Smooth muscle cell (in vitro differentiated cells): ENCODE data around the gene CDHR2. TPM values are rescaled to one million over a fixed set of nuclear protein-coding genes. Genes with fewer than 3 reads are reported as not detected.

Experiments used
- DNase-seq: peaks from one replicate; lab custom pipeline; 2025; ENCODE audit not compliant: unreplicated experiment; lab: John Stamatoyannopoulos, UW
- H2AFZ ChIP-seq: fragments of 200-600 bp; sonication (generic); 2 replicates; pipeline ENCODE4 v1.6.0; 2016; ENCODE audit warnings: antibody characterized with exemption, low read depth, mild to moderate bottlenecking
- H3F3A ChIP-seq: fragments of 200-600 bp; sonication (generic); 2 replicates; pipeline ENCODE4 v1.6.0; 2017; ENCODE audit warnings: antibody characterized with exemption, low read depth
- H3K27ac ChIP-seq: fragments of 200-600 bp; sonication (generic); 2 replicates; pipeline ENCODE4 v1.5.1; 2016; ENCODE audit warnings: low read depth, mild to moderate bottlenecking
- H3K27me3 ChIP-seq: fragments of 200-600 bp; sonication (generic); 2 replicates; pipeline ENCODE4 v1.6.1; 2016; ENCODE audit warnings: low read depth, mild to moderate bottlenecking
- H3K36me3 ChIP-seq: fragments of 200-600 bp; sonication (generic); 2 replicates; pipeline ENCODE4 v1.5.1; 2016; ENCODE audit warnings: low read depth
- H3K4me1 ChIP-seq: fragments of 200-600 bp; sonication (generic); 2 replicates; pipeline ENCODE4 v1.5.1; 2016; ENCODE audit warnings: low read depth
- H3K4me2 ChIP-seq: fragments of 200-600 bp; sonication (generic); 2 replicates; pipeline ENCODE4 v1.6.0; 2016; ENCODE audit warnings: mild to moderate bottlenecking
- H3K4me3 ChIP-seq: fragments of 200-600 bp; sonication (generic); 2 replicates; pipeline ENCODE4 v1.5.1; 2016; ENCODE audit warnings: mild to moderate bottlenecking
- H3K79me2 ChIP-seq: fragments of 200-600 bp; sonication (generic); 2 replicates; pipeline ENCODE4 v1.6.0; 2016; ENCODE audit warnings: low read depth, mild to moderate bottlenecking
- H3K9ac ChIP-seq: fragments of 200-600 bp; sonication (generic); 2 replicates; pipeline ENCODE4 v1.6.0; 2016; ENCODE audit warnings: low read depth
- H3K9me3 ChIP-seq: fragments of 200-600 bp; sonication (generic); replicated peaks from 2 replicates; pipeline ENCODE4 v1.5.1; 2016; ENCODE audit warnings: low read depth
- H4K20me1 ChIP-seq: fragments of 200-600 bp; sonication (generic); 2 replicates; pipeline ENCODE4 v1.6.0; 2016; ENCODE audit warnings: low read depth
- CTCF ChIP-seq: fragments of 200-600 bp; sonication (generic); IDR thresholded peaks from 2 replicates; pipeline ENCODE4 v1.5.1; 2017; ENCODE audit warnings: borderline replicate concordance, mild to moderate bottlenecking, antibody characterized with exemption; ENCODE audit not compliant: insufficient read depth, poor library complexity, severe bottlenecking
- WGBS: methylation state at CpG from one replicate; pipeline ENCODE4 v1.1.7; 2016; ENCODE audit warnings: low lambda C conversion rate; 5-methylcytosine and 5-hydroxymethylcytosine counted together
- polyA plus RNA-seq: library from polyadenylated mRNA; unstranded; fragments of >200 nt; fragmentation: Nextera tagmentation; extraction: Ambion mirVana; gene quantifications from 2 replicates; pipeline ENCODE4 v1.2.1, GENCODE V29; 2016
- total RNA-seq: library from RNA; depleted of rRNA; stranded (reverse); fragments of >200 nt; gene quantifications from 2 replicates; pipeline ENCODE4 v1.2.3, GENCODE V29; 2014

Gene CDHR2
- total and polyA plus RNA-seq, 2 experiments from 2014 or later = 0.13 TPM; not detected in 1

- H3K79me2 ChIP-seq = no peaks in the 10 kb centered on the region
- no peaks in the 10 kb centered on the region for H3K36me3 ChIP-seq
- H3K27me3 ChIP-seq = peaks cover 13% of the 10 kb centered on the region
- H3K27ac ChIP-seq = no peak overlapping the region
- no peaks in the 10 kb centered on the region for H4K20me1 ChIP-seq
- no peak overlapping the region for H3K4me3 ChIP-seq
- no peaks in the 10 kb centered on the region for H3K4me1 ChIP-seq
- no peak for DNase-seq
- H3K9me3 ChIP-seq = no peaks in the 10 kb centered on the region
- H3K4me2 ChIP-seq = no peak overlapping the region
- WGBS = 85% methylated on average over 3 of the region's 3 CpGs
- H3K9ac ChIP-seq = no peak overlapping the region
- H3F3A ChIP-seq = no peaks in the 10 kb centered on the region
- H2AFZ ChIP-seq = no peak overlapping the region
- TF ChIP-seq CTCF = no peak
Measured at GRCh38 chr5:176592573-176592972, 43.4 kb downstream of the CDHR2 start.

- Histone ChIP-seq H3K27ac (no peak overlapping the region), H3K36me3 (no peaks in the 10 kb centered on the region), H3K4me1 (no peaks in the 10 kb centered on the region), H3K9ac (no peak overlapping the region), H3K79me2 (no peaks in the 10 kb centered on the region), H3K9me3 (no peaks in the 10 kb centered on the region), H3K27me3 (peaks cover 17% of the 10 kb centered on the region), H3F3A (no peaks in the 10 kb centered on the region), H3K4me3 (no peak overlapping the region), H2AFZ (no peak overlapping the region), H4K20me1 (no peaks in the 10 kb centered on the region), H3K4me2 (no peak overlapping the region)
- no peak for TF ChIP-seq CTCF
- DNase-seq = no peak
- WGBS = 90% methylated on average over 12 of the region's 12 CpGs
Measured at GRCh38 chr5:176593273-176593869, 44.2 kb downstream of the CDHR2 start.

- H3K9me3 ChIP-seq = no peaks in the 10 kb centered on the region
- no peak overlapping the region for H2AFZ ChIP-seq
- no peak for DNase-seq
- no peak overlapping the region for H3K9ac ChIP-seq
- no peaks in the 10 kb centered on the region for H3K4me1 ChIP-seq
- no peaks in the 10 kb centered on the region for H3F3A ChIP-seq
- peaks cover 17% of the 10 kb centered on the region for H3K27me3 ChIP-seq
- no peak overlapping the region for H3K4me2 ChIP-seq
- H3K27ac ChIP-seq = no peak overlapping the region
- H3K36me3 ChIP-seq = no peaks in the 10 kb centered on the region
- no peaks in the 10 kb centered on the region for H3K79me2 ChIP-seq
- no peaks in the 10 kb centered on the region for H4K20me1 ChIP-seq
- whole genome bisulfite sequencing = 93% methylated on average over 4 of the region's 8 CpGs
- TF ChIP-seq CTCF = no peak
- H3K4me3 ChIP-seq = no peak overlapping the region
Measured at GRCh38 chr5:176594554-176594953, 45.4 kb downstream of the CDHR2 start.

GRCh38 chr5:176595386-176595943 lies 46.3 kb downstream of the CDHR2 start:
- TF ChIP-seq CTCF = no peak
- H3K9ac ChIP-seq = no peak overlapping the region
- H4K20me1 ChIP-seq = no peaks in the 10 kb centered on the region
- peaks cover 17% of the 10 kb centered on the region for H3K27me3 ChIP-seq
- no peak for DNase-seq
- no peaks in the 10 kb centered on the region for H3K4me1 ChIP-seq
- 89% methylated on average over 11 of the region's 11 CpGs for WGBS
- H3K4me2 ChIP-seq = no peak overlapping the region
- no peaks in the 10 kb centered on the region for H3K9me3 ChIP-seq
- H3K36me3 ChIP-seq = no peaks in the 10 kb centered on the region
- H3K79me2 ChIP-seq = no peaks in the 10 kb centered on the region
- H3K4me3 ChIP-seq = no peak overlapping the region
- no peaks in the 10 kb centered on the region for H3F3A ChIP-seq
- no peak overlapping the region for H3K27ac ChIP-seq
- no peak overlapping the region for H2AFZ ChIP-seq
